NK-92 (cell line): ENCODE results near the gene LYZL6.
"Not testable (repeated sequence)": the region's sequence is repeated elsewhere in the genome, so short reads cannot be mapped to it uniquely, and the experiment has no call there.

Experiments
- DNase-seq: peaks from one replicate; lab custom pipeline; 2025; ENCODE audit not compliant: unreplicated experiment; lab: John Stamatoyannopoulos, UW

Gene LYZL6

DNA sequence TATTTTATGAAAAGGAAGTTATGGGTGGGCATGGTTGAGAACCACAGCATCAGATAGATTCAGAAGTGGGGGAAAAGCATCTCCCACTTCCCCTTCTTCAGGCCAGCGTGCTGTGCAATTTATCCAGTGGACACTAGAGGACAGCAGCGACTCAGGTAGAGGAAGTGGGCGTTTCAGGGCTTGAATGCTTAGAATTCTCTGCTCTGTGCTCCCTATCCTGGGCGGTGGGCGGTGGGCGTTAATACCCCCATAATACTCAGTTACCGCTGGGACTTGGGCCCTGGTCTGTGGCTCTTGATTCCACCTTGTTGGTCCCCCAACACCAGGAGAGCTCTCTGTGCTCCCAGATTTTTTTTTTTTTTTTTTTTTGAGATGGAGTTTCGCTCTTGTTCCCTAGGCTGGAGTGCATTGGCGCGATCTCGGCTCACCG lies 3.7 kb upstream of the LYZL6 start:
- no peak for DNase-seq

DNA sequence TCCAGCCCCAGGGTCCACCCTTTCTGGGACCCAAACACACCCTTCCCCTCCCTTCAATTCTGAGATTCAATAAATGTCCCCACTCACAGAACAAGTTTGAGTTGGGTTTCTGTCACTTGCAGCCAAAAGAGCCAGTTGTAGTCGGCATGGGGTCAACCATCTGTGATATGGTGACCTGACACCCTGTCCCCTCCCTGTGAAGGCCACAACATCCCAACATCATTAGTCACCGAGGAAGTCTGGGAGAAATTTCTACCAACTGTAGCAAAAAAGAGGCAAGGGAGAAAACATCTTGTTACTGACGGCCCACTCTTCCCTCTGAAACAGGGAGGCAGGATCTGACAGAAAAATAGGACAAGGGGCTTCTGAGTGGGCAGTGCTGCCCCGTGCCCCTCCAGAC lies 638 bp upstream of the LYZL6 start:
- no peak for DNase-seq

DNA sequence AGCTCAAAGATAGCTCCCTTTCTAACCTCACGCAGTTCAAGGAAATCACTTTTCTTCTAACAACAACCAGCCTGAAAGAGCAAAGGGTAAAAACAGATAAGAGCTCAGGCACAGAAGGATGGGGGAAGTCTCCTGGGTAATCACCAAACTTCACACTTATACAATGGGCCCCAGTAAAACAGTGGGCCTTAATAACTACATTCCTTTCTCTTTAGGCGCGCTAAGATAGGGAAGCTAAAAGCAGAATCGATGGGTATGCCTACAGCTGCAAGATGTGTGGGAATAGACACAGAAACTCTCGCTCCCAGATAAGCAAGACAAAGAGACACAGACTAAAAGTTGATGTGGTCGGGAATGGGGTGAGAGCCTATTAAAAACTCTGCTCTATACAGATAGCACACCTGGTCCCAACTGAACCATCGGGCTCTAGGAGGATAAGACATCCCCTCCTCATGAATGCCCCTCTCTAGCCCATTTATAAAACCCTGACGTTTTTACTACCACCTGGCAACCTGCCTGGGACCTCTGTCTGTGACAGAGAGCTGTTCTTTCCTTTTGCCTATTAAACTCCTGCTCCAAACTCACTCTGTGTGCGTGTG lies 826 bp downstream of the LYZL6 start:
- DNase-seq = no peak

DNA sequence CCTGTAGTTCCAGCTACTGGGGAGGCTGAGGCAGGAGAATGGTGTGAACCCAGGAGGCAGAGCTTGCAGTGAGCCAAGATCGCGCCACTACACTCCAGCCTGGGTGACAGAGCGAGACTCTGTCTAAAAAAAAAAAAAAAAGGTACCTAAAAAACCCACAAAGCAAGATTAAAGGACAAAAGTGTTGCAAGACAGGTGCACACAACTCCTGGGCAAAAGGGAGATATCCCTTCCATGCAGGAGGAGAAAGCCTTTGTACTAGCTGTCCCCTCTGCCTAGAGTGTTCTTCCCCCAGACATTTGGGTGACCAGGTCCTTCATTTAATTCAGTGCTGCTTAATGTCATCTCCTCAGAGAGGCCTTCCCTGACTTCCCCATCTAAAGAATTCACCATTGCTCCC lies 5.0 kb downstream of the LYZL6 start:
- DNase-seq = not testable (repeated sequence)

DNA sequence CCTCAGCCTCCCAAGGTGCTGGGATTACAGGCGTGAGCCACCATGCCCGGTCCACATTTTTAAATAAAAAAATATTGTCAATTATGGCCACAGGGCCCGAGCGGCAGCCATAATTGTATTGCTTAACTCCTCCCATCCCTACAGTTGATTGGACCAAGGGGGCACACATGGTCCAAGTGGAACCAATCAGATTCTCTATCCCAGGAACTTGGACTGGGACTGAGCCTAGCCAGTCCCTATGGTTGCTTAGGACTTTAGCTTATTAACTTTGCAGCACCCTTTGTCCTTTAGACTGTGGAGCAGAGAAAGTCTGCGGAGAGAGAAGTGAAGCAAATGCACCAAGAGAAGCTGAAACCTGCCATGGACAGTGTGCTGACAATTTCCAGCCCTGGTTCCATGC lies 7.5 kb downstream of the LYZL6 start:
- no peak for DNase-seq

DNA sequence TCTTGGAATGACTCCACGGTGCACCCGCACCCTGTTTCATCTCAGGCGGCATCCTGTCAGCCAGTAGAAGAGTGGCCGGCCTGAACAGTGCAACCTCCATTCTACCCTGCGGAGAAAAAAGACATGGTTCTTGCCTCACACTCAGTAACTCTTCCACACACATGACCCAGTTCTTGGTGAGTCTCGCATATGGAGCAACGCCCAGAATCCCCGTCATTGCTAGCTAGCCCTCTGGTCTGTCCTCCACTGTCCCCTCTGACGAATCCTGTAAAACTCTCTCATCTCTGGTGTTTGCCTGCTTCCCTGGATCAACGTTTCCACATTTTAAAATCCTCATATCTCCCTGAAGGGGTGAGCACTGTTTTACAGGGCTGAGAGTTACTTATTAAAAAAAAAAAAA lies 8.8 kb downstream of the LYZL6 start:
- DNase-seq = no peak

DNA sequence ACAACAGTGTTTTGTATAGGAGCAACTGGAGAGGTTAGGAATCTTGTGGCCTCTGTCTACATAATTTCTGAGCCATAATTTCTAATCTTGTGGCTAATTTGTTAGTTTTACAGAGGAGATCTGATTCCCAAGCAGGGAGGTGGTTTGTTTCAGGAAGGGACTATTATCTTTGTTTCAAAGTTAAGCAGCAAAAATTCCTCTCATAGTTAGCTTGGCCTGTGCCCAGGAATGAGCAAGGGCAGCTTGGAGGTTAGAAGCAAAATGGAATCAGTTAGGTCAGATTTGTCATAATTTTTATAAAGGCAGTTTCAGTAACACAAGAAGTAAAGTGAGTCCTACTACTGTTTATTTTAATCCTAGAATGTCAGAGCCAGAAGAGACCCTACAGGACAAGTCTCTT lies 10.9 kb downstream of the LYZL6 start:
- DNase-seq = no peak

DNA sequence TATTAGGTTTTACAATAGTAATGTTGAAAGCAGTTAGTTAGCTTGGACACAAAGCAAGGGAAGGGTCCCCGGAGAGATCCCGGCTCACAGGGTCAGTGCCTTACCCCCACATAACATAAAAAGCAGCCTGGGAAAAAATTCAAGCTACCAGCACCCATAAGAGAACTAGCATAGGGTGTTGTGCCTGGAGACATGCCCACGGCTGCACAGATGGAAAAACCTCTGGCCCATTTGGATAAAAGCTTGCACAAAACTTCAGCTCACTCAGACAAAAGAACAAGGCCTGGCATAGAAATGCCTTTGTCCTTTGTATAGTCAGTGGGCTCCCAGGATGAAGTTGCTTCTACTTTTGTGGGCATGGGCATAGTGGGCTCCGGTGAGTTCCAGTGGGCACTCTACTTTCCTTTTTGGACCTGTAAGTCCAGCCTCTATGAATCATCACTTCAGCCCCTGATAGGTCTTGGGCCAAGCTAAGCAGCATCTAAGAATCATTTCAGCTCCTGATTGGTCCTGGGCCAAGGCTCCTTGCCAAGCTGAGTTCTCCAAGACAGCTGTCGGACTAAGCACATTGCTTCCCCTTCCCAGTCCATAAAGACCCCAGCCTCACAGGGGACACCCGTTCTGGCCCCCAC lies 11.6 kb downstream of the LYZL6 start:
- no peak for DNase-seq

DNA sequence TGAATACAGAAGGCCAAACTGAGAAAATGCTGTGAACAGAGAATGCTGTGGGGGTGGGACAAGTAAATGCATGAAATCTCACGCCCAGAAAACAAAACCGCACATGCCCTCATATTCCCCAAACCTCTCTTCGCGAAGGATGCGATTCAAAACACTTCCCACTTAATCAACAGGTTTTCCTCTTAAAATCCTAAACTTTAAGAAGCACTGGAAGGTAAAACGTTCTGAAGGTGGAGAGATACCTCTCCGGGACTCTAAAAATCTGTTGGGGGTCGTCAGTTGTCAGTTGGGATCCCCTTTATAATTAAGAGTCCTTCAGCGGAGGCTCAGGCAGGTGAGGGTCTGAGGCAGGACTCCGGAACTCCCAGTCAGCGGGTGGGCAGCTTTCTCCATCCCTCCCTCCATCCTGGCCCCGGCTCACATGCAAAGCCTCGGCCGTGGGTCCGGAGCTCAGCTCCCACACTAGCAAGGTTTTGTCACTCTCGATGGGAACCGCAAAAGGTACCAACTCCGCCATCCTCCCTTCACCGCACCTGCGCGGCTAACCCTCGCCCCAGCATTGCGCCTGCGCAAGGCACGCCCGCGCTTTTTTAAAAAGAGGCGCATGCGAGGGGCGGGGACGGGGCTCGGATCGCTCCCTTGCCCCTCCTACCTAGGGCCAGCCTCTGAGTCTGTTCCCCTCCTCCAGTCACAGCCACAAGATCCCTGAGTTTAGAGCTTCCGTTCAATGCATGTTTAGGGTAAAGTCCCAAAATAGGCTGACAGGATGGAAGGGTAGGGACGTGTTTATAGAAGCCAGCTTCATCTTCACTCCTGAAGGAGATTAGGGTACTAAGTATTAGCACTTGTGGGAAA lies 13.1 kb downstream of the LYZL6 start, which contains the start of gene RDM1:
TSS of gene RDM1 (minus strand) at position 563 of the 855 bp plus-strand sequence. CDS start at position 517, 46 bp downstream.
- no peak for DNase-seq

DNA sequence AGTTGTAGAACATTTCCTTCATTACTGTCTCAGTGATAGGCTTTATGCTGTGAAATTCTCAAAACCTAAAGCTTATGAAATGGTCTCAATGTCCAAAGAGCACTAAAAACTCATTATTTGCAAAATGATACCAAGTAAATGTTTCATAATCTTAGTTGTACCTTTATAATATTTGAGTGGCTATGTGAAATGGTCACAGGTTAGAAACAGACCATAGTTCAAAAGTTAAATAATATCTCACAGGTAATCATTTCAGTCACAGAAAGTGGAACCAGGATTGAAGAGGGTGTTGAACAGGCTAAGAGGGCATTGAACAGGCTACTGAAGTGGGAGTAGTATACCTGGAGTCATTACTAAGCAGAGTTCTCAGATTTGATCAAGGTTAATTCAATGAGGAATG lies 15.8 kb downstream of the LYZL6 start:
- DNase-seq = no peak

DNA sequence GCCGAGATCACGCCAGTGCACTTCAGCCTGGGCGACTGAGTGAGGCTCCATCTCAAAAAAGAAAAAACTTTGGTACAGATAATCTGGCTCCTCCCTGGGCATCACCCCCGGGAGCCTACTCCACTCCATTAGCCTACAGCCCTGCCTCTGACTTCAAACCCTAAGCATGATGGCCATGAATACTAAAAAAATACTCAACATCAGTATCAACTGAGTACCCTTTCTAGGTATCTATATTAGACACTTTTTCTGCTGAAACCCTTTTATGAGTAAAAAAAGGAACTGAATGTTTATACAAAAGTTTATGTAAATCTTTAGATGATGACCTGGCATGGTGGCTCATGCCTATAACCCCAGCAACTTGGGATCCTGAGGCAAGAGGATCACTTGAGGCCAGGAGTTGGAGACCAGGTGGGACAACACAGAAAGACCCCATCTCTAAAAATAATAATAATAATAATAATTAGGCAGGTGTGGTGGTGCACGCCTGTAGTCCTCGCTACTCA lies 19.9 kb downstream of the LYZL6 start:
- no peak for DNase-seq

DNA sequence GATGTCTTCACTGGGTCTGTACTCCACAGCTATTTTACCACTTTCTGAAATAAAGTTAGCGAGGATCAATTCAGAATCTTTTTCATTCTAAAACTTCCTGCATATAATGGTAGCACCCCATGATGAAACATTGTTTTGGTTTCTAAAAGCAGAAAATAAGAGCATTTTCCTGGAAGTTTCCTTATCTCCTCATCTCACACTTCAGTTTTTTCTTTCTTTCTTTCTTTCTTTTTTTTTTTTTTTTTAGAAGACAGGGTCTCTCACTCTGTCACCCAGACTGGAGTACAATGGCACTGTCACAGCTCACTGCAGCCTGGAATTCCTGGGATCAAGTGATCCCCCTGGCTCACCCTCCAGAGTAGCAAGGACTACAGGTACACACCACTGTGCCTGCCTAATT lies 23.3 kb downstream of the LYZL6 start:
- DNase-seq = no peak

DNA sequence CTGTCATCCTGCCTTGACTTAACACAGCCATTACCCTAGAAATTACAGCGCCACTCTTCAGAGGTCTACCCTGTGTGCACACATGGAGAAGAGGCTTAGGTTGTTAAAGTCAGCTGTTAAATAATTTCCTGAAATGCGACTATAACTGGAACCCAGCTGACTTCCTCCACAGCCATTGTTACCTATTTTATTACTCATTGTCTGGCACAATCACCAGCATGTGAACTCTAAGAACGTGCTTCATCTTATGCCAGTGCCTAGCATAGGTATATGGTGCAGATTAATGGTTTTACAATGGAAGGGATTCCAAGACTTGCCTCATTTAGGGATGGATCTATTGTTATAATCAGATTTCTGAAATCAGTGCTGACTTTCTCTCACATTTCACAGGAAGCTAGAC lies 24.8 kb downstream of the LYZL6 start:
- DNase-seq = no peak

DNA sequence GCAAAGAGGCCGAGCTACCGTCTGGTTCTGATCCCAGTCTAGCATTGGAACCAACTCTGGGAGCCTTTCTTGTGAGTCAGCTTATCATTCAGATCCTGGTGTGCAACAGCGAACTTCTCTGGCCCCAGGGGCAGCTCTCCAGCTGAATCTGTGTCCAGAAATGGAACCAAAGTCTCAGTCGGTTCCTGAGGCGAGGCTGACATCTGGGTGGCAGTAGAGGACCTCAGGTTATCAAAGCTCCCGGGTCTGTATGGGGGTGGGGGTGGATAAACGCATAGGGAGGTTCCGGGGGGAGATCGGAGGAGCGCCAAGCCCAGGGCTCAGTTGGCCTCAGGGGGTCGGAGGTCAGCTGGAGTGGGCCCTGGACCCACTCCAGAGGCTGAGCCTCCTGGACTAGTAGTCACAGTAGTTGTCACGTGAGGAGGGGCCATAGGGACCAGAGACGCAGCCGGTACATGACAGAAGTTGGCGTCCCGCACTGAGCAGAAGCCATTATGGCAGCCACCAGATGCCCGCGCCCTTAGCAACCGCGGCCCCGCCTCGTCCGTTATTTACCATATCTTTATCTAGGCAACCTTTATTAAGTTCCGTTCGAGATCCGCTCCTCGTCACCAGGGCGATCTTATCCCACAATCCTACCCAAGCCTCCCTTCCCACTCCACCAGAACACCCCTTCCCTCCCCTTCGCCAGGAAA lies 25.8 kb downstream of the LYZL6 start:
- DNase-seq = no peak

DNA sequence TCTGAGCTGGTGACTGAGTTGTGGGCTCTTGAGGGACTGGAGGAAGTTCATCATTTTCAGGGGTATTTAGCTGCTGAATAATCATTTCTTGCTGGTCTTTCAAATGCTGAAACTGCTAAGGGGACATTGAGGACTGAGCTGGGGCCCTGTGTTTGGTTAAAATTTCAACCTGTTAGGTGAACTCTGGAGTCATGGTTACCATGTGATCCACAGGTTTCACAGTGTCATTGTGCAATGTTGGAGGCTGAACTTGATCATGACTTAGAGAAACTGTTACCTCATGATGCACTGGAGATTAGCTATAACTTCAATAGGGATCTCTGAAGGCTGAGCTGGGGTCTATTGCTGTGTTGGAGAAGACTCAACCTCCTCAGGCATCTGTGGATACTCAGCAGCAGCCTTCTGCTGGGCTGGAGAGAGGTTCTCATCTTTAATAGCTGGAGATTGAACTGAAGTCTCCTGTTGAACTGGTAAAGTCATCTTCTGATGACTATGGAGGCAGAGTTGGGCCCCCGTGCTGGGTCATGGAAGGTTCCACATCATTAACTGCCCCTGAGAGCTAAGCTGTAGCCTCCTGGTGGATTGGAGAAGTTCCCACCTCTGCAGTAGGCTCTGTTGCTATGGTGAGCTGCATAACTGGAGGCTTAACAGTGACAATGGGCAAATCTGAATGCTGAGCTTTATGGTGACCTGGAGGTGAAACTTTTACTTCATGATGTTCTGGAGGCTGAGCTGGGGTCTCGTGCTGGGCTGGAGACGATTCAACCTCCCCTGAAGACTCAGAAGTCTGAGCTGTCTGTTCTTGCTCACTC lies 28.2 kb downstream of the LYZL6 start:
- DNase-seq = no peak

DNA sequence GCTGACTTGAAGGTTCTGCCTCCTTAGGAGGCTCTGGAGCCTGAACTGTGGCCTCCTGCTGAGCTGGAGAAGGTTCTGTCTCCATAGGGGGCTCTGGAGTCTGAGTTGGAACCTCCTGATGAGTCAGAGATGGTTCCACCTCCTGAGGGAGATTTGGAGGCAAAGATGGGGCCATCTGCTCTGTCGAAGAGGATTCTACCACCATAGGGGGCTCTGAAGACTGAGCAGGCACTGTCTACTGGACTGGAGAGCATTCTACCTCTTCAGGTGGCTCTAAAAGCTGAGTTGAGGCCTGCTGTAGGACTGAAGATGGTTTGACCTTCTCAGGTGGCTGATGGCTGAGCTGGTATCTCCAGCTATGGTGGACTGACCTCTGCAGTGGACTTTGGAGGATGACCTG lies 29.2 kb downstream of the LYZL6 start:
- DNase-seq = no peak

DNA sequence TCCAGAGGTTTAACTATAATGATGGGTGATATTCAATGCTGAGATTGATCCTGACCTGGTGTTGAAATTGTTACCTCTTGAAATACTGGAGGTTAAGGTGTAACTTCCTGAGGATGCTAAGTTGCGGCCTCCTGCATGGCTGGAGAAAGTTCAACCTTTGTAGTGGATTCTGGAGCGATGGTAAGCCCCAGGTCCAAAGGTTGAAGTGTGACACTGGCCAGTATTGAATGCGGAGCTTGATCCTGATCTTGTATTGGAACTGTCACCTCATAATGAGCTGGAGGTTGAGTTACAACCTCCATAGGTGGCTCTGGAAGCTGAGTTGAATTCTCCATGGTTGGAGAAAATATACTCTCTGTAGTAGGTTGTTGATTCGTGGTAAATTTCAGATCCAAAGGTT lies 29.9 kb downstream of the LYZL6 start:
- DNase-seq = no peak

DNA sequence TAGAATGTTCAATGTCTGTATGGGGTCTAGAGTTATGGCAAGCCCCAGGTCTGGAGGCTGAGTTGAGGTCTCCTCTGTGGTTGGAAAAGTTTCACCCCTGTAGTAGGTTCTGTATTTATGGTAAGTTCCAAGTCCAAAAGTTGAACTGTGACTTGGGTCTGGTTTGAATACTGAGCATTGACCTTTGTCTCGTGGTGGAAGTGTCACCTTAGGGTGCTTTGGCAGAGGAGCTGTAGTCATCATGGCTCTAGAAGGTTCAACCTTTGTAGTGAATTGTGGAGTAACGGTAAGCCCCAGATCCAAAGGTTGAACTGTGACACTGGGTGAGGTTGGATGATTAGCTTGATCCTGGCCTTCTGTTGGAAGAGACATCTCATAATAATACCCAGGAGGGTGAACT lies 30.6 kb downstream of the LYZL6 start:
- DNase-seq = no peak

DNA sequence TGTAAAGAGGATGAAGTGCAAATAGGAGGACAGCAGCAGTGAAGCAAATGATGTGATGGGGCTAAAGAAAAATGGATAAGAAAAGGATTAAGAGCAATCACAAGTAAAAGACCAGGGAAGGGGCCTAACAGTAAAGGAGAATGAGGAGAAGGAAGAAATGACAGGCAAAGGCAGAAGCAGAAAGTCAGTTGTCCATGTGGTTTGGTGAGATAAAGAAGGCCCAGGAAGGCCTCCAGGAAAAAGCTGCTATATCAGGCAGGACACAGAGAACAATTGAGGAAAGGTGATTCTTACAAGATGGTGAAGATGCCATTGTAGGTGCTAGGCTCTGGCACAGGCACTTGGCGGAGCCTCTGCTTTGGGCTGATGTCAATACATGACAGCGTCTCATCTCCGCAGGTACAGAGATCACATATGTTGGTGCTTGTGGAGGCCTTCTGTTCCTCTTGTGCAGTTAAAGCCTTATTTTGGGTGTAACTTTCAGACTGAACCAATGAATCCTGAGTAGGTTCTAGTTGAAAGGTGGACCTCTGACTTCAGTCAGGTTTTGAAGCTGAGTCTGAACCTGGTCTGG lies 31.1 kb downstream of the LYZL6 start:
- DNase-seq = no peak

DNA sequence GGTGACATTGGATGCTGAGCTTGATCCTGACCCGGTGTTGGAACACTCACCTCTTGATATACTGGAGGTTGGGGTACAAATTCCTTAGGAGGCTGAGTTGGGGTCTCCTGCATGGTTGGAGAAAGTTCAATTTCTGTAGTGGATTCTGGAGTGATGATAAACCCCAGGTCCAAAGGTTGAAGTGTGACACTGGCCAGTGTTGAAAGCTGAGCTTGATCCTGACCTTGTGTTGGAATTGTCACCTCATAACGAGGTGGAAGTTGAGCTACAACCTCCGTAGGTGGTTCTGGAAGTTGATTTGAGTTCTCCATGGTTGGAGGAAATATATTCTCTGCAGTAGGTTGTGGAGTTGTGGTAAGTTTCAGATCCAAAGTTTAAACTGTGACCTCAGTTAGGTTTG lies 34.1 kb downstream of the LYZL6 start:
- DNase-seq = no peak
